ENCODE measurements around the gene FOXI3. TPM values are rescaled to one million over a fixed set of nuclear protein-coding genes. Genes with fewer than 3 reads are reported as not detected.

The FOXI3 gene
- total RNA-seq, 1 donor from 2014 or later: not detected

DNA sequence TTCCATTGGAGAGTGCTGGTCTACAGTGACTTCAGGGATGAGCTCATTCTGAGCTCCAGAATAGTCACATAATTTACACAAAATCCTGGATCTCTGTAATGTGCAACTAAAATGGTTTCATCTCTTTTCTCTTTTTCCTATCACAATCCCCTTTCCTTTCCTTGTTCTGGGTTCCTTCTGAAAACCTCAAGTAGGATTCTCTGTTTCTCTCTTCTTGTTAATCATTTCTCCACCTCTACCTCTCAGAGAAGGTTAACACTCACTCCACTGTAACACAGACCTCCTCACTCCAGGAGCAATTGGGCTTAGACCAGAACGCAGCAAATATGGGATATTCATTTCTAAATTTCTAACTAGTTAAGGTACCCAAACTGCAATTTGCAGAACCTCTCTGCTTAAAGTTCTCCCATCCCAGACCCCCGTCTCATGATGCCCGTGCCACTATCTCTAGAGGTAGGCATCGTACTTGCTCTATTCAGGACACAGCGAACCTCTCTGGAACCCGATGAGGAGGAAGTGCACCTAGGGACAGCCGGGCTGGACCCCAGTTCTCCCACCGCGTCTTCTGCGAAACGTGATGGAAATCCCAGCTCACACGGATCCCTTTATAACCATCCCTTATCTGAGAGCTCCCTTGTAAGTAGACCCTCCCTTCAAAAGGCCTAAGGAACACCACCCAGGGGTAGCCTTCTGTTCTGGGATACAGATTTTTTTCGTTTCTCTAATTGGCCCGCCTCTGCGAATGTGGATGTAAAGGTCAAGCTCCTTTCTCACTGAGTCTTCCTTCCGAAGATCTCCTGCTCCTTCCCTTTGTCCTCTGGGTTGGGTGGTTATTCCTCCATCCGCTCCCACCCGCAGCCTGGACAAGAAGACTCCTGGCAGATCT, 1.3 kb downstream of the FOXI3 start:
- H3K4me3 Mint-ChIP-seq (ENCODE audit: unreplicated experiment): peak overlapping the region; percentile 6
- no peak overlapping the region for H3K27ac Mint-ChIP-seq (ENCODE audit: unreplicated experiment)
- DNase-seq (ENCODE audit: low spot score): peak; percentile 20
- peaks cover 69% of the 10 kb centered on the region for H3K27me3 Mint-ChIP-seq (ENCODE audit: low read depth)
- no peaks in the 10 kb centered on the region for H3K9me3 Mint-ChIP-seq (ENCODE audit: low read depth)
- H3K4me1 Mint-ChIP-seq (ENCODE audit: low read depth): peaks cover 9% of the 10 kb centered on the region
- H3K36me3 Mint-ChIP-seq (ENCODE audit: low read depth): no peaks in the 10 kb centered on the region
- TF ChIP-seq, protein P1, sequence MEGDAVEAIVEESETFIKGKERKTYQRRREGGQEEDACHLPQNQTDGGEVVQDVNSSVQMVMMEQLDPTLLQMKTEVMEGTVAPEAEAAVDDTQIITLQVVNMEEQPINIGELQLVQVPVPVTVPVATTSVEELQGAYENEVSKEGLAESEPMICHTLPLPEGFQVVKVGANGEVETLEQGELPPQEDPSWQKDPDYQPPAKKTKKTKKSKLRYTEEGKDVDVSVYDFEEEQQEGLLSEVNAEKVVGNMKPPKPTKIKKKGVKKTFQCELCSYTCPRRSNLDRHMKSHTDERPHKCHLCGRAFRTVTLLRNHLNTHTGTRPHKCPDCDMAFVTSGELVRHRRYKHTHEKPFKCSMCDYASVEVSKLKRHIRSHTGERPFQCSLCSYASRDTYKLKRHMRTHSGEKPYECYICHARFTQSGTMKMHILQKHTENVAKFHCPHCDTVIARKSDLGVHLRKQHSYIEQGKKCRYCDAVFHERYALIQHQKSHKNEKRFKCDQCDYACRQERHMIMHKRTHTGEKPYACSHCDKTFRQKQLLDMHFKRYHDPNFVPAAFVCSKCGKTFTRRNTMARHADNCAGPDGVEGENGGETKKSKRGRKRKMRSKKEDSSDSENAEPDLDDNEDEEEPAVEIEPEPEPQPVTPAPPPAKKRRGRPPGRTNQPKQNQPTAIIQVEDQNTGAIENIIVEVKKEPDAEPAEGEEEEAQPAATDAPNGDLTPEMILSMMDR (IDR thresholded peaks at IDR 0.05): no peak

DNA sequence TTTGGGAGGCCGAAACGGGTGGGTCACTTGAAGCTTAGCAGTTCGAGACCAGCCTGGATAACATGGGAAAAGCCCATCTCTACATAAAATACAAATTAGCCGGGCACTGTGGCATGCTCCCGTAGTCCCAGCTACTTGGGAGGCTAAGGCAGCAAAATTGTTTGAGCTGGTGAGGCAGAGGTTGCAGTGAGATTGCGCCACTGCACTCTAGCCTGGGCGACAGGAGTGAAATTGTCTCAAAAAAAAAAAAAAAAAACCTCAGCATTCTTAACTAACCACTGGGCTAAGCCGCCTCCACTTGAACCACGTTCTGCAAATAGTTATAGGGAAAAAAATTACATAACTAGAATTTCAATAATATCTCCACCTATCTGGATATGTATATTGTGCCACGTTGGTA, 2.3 kb downstream of the FOXI3 start:
- peaks cover 65% of the 10 kb centered on the region for H3K27me3 Mint-ChIP-seq (ENCODE audit: low read depth)
- TF ChIP-seq, protein P1 (IDR thresholded peaks at IDR 0.05): no peak
- no peak overlapping the region for H3K27ac Mint-ChIP-seq (ENCODE audit: unreplicated experiment)
- no peaks in the 10 kb centered on the region for H3K36me3 Mint-ChIP-seq (ENCODE audit: low read depth)
- no peaks in the 10 kb centered on the region for H3K9me3 Mint-ChIP-seq (ENCODE audit: low read depth)
- no peak for DNase-seq (ENCODE audit: low spot score)
- peaks cover 9% of the 10 kb centered on the region for H3K4me1 Mint-ChIP-seq (ENCODE audit: low read depth)
- no peak overlapping the region for H3K4me3 Mint-ChIP-seq (ENCODE audit: unreplicated experiment)

DNA sequence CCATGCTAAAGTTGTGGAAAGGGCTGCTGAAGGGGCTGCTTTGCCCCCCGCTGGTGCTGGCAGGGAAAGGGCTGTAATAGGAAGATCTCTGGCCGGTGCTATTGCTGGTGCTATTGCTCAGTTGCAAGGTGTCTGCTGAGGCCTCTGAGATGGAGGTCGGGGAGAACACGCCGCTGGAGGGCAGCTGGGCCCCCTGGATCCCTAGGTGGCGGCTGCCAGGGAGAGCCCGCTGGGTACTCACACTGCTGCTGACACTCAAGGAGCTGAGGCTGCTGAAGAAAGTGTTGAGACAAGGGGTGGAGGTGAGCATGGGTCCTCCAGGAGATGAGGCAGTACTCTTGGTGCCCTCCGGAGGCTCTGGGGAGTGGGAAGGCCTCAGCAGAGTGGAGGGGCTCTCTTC, 4.2 kb downstream of the FOXI3 start:
- no peaks in the 10 kb centered on the region for H3K36me3 Mint-ChIP-seq (ENCODE audit: low read depth)
- H3K27ac Mint-ChIP-seq (ENCODE audit: unreplicated experiment): no peak overlapping the region
- H3K4me1 Mint-ChIP-seq (ENCODE audit: low read depth): peaks cover 9% of the 10 kb centered on the region
- H3K9me3 Mint-ChIP-seq (ENCODE audit: low read depth): no peaks in the 10 kb centered on the region
- peaks cover 61% of the 10 kb centered on the region for H3K27me3 Mint-ChIP-seq (ENCODE audit: low read depth)
- TF ChIP-seq, protein P1 (IDR thresholded peaks at IDR 0.05): no peak
- H3K4me3 Mint-ChIP-seq (ENCODE audit: unreplicated experiment): no peak overlapping the region
- DNase-seq (ENCODE audit: low spot score): peak; percentile 55

DNA sequence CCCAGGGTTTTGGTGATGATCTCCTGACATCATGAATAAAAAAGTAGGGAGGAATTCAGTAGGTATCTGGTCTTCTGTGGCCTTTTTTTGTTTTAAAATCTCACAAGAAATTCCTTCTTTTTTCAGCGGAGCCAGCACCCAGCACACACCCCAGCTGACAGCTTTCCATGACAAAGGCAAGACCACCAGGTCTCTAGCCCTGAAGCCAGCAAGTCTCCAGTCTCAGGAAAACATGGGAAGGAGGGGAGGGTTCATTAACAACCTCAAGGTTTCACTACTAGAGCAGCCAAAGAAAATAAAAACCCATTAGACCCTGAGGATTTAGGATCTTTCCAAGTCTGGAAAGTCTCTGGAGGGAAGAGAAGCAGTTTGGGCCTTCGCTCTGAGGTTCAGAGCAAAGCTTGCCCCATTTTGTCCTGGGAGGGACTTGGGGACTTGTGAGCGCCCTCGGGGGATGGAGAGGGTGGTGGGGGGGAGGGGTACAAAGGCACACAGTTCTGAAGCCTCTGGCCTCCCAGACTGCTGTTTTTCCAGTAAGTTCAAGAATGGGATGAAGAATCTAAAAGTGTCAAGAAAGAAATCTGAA, 9.0 kb downstream of the FOXI3 start:
- H3K27me3 Mint-ChIP-seq (ENCODE audit: low read depth): peaks cover 55% of the 10 kb centered on the region
- no peak overlapping the region for H3K27ac Mint-ChIP-seq (ENCODE audit: unreplicated experiment)
- TF ChIP-seq, protein P1 (IDR thresholded peaks at IDR 0.05): no peak

DNA sequence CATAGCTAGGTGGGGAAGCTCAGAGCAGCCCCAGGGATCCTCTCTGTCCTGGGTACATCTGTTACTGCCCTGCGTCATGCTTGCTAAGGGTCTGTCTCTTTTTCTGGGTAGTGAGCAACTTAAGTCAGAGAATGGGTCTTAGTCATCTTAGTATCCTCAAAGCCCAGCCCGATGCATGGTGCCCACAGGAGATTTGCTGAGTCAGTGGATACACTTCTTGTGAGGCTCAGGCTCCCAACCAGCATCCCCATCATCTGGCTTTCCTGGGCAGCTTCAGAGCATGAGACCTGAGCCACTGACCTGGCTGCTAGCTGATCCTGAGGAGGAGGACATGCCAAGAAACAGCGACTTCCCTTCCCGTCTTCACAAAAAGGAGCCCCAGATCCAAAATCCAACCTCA, 10.0 kb downstream of the FOXI3 start:
- TF ChIP-seq, protein P1 (IDR thresholded peaks at IDR 0.05): no peak
- Mint-ChIP-seq H3K4me1 (ENCODE audit: low read depth) (no peaks in the 10 kb centered on the region), H3K27me3 (ENCODE audit: low read depth) (peaks cover 45% of the 10 kb centered on the region), H3K4me3 (ENCODE audit: unreplicated experiment) (no peak overlapping the region), H3K27ac (ENCODE audit: unreplicated experiment) (no peak overlapping the region), H3K36me3 (ENCODE audit: low read depth) (no peaks in the 10 kb centered on the region), H3K9me3 (ENCODE audit: low read depth) (no peaks in the 10 kb centered on the region)
- peak; percentile 43 for DNase-seq (ENCODE audit: low spot score)

More for the DNA sequence above, 9.0 kb downstream of the FOXI3 start:
- DNase-seq (ENCODE audit: low spot score): peak; percentile 7
- Mint-ChIP-seq H3K36me3 (ENCODE audit: low read depth) (no peaks in the 10 kb centered on the region), H3K4me1 (ENCODE audit: low read depth) (no peaks in the 10 kb centered on the region), H3K9me3 (ENCODE audit: low read depth) (no peaks in the 10 kb centered on the region), H3K4me3 (ENCODE audit: unreplicated experiment) (no peak overlapping the region)
